K562 (cell line): ENCODE results near the gene ALOXE3. TPM values are rescaled to one million over a fixed set of nuclear protein-coding genes. Genes with fewer than 3 reads are reported as not detected.

ENCODE experiments used
- BHLHE40 ChIP-seq: IDR thresholded peaks from 2 replicates; pipeline ENCODE4 v1.6.1; 2011; ENCODE audit warnings: low read length, improper control_type of control experiment
- BRD9 ChIP-seq: fragments of 450-650 bp; IDR thresholded peaks from 2 replicates; pipeline ENCODE4 v1.6.1; 2018; ENCODE audit warnings: low read depth; ENCODE audit not compliant: partially characterized antibody
- CC2D1A ChIP-seq: fragments of 450-650 bp; IDR thresholded peaks from 2 replicates; pipeline ENCODE4 v1.6.1; 2017; ENCODE audit warnings: mild to moderate bottlenecking
- DMBX1 ChIP-seq: fragments of 250-450 bp; sonication (Bioruptor Pico); IDR thresholded peaks from 2 replicates; pipeline ENCODE4 v1.8.0; 2022; ENCODE audit warnings: inconsistent platforms, mild to moderate bottlenecking, moderate library complexity, borderline replicate concordance
- FOSL1 ChIP-seq: fragments of 200-800 bp; sonication (Bioruptor generic); conservative IDR thresholded peaks from 2 replicates; pipeline ENCODE4 v1.6.1; 2016; ENCODE audit warnings: missing genetic modification characterization, missing compliant biosample characterization
- FOXJ2 ChIP-seq: fragments of 200-800 bp; sonication (Bioruptor generic); IDR thresholded peaks from 2 replicates; pipeline ENCODE4 v1.6.1; 2016; ENCODE audit warnings: missing genetic modification characterization, missing compliant biosample characterization
- JUND ChIP-seq, 2 experiments: IDR thresholded peaks; 2 replicates in 1 of 2; 3 replicates in 1 of 2; pipeline ENCODE4 v1.6.1; 2011; ENCODE audit warnings: borderline replicate concordance in 2 of 2, low read depth in 2 of 2, low read length in 2 of 2, improper control_type of control experiment in 1 of 2, missing biosample characterization in 1 of 2, missing genetic modification characterization in 1 of 2, missing genetic modification reagents in 1 of 2
- KDM5B ChIP-seq: fragments of 200-600 bp; sonication (generic); IDR thresholded peaks from 2 replicates; pipeline ENCODE4 v1.6.1; 2012; ENCODE audit warnings: low read depth, mild to moderate bottlenecking, moderate library complexity, low read length, control low read depth, inconsistent platforms; ENCODE audit not compliant: insufficient replicate concordance
- MCM5 ChIP-seq: fragments of 450-650 bp; IDR thresholded peaks from 2 replicates; pipeline ENCODE4 v1.6.1; 2016; ENCODE audit warnings: low read depth
- MXI1 ChIP-seq: IDR thresholded peaks from 2 replicates; pipeline ENCODE4 v1.6.1; 2011; ENCODE audit warnings: low read depth, mild to moderate bottlenecking, improper control_type of control experiment, low read length
- NRF1 ChIP-seq, 2 experiments: fragments of 450-650 bp; IDR thresholded peaks in 1 of 2; conservative IDR thresholded peaks in 1 of 2; 2 replicates each; pipeline ENCODE4 v1.6.1; 2014; ENCODE audit warnings: mild to moderate bottlenecking in 2 of 2
- PRPF4 ChIP-seq: fragments of 200-400 bp; formaldehyde crosslinking; IDR thresholded peaks from one replicate; pipeline ENCODE4 v1.6.1; 2017; ENCODE audit warnings: low read length, low read depth, mild to moderate bottlenecking; ENCODE audit not compliant: insufficient read depth, poor library complexity, severe bottlenecking
- PTTG1 ChIP-seq: fragments of 450-650 bp; IDR thresholded peaks from 2 replicates; pipeline ENCODE4 v1.6.1; 2016; ENCODE audit warnings: low read depth, mild to moderate bottlenecking, missing genetic modification characterization, missing compliant biosample characterization
- SIX5 ChIP-seq, 2 experiments: IDR thresholded peaks; 2 replicates each; pipeline ENCODE4 v1.6.1; 2011; ENCODE audit warnings: low read length in 2 of 2, borderline replicate concordance in 1 of 2, low read depth in 1 of 2, mild to moderate bottlenecking in 1 of 2, moderate library complexity in 1 of 2; ENCODE audit not compliant: insufficient read depth in 1 of 2
- SRSF7 ChIP-seq: fragments of 200-400 bp; formaldehyde crosslinking; optimal IDR thresholded peaks from 2 replicates; pipeline ENCODE3; 2017; ENCODE audit warnings: mild to moderate bottlenecking, low read depth, low read length
- ZHX1 ChIP-seq: fragments of 150-350 bp; conservative IDR thresholded peaks from 2 replicates; pipeline ENCODE4 v1.6.1; 2014; ENCODE audit warnings: low read length
- ZNF134 ChIP-seq: fragments of 250-450 bp; sonication (Bioruptor Pico); conservative IDR thresholded peaks from 2 replicates; pipeline ENCODE4 v1.4.0; 2020
- ZNF518B ChIP-seq: fragments of 250-450 bp; sonication (Bioruptor Pico); IDR thresholded peaks from 2 replicates; pipeline ENCODE4 v1.5.0; 2021; ENCODE audit warnings: mild to moderate bottlenecking, moderate library complexity
- ZNF75A ChIP-seq: fragments of 450-650 bp; formaldehyde crosslinking; IDR thresholded peaks from 2 replicates; pipeline ENCODE4 v1.4.0; 2020; ENCODE audit warnings: mild to moderate bottlenecking
- ZZZ3 ChIP-seq: fragments of 450-650 bp; IDR thresholded peaks from 2 replicates; pipeline ENCODE4 v1.6.1; 2016; ENCODE audit warnings: antibody characterized with exemption, mild to moderate bottlenecking, moderate library complexity
- polyA plus RNA-seq, 8 experiments: library from polyadenylated mRNA; depleted of rRNA in 4 of 8; stranded (reverse) in 5 of 8; unstranded in 3 of 8; fragments of >200 nt; fragmentation: Nextera tagmentation in 2 of 8; fragmentation: Illumina TruSeq in 1 of 8; extraction: Ambion mirVana in 2 of 8; extraction: Trizol in 1 of 8; gene quantifications; 2 replicates each; pipeline versions ENCODE4 v1.2.1 to v1.2.3, GENCODE V29; 2011 to 2014; ENCODE audit warnings: inconsistent platforms in 1 of 8, missing spikeins in 1 of 8
- total RNA-seq, 7 experiments: library from RNA; depleted of rRNA in 6 of 7; stranded (reverse); fragments of >200 nt in 6 of 7; fragmentation: Illumina TruSeq in 2 of 7; extraction: Trizol in 2 of 7; gene quantifications; 2 replicates each; pipeline versions ENCODE4 v1.2.1 to v1.2.3, GENCODE V29; 2011 to 2021; ENCODE audit warnings: low replicate concordance in 1 of 7
- TF ChIP-seq, protein P1 (sequence below): fragments of 450-650 bp; IDR thresholded peaks from 2 replicates; pipeline ENCODE4 v1.6.1; 2016; ENCODE audit warnings: low read depth, mild to moderate bottlenecking, moderate library complexity

Gene ALOXE3
- total and polyA plus RNA-seq, 9 of the 15 experiments (the other 6 are each of a cell fraction or from before 2014, with no cell fraction given), result 0.04 TPM; not detected in 8

DNA sequence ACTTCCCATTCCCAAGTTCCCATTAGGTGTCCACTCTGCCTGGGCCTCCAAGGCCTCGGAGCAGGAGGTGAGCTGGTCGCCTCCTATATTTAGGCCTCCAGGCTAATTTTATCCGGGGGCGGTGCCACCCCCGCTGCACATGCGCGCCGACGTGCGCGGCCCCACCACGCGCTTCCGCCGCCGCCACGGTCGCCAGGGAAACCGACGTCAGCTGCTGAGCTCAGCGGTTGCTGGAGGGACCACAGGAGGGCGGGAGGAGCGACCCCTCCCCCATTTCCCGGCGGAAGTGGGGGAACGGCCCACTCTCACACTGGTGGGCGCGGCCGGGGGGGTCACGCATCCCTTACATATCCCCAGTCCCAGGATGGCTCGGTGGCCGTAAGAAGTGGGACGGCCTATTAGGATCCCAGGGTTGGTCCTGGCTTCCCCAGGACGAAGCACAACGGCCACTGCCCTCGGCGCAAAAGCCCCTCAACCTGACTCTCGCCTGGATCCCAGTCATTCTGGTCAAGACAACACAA is 32.9 kb upstream of the ALOXE3 start (continued):
- TF ChIP-seq NRF1 (conservative IDR thresholded peaks at IDR 0.05 in 1 of 2, IDR thresholded peaks at IDR 0.05 in 1 of 2), result peak; percentile 96 to 97
- TF ChIP-seq BRD9, result no peak
- no peak for TF ChIP-seq ZNF75A (CRISPR knock-in tag)
- no peak for TF ChIP-seq PTTG1 (tag)
- TF ChIP-seq BHLHE40, result peak; percentile 50; the same call in 1 of the 2 replicates
- no peak for TF ChIP-seq CC2D1A
- no peak for TF ChIP-seq KDM5B
- peak; percentile 87 for TF ChIP-seq MXI1
- no peak for TF ChIP-seq FOXJ2 (tag)
- TF ChIP-seq, protein P1, sequence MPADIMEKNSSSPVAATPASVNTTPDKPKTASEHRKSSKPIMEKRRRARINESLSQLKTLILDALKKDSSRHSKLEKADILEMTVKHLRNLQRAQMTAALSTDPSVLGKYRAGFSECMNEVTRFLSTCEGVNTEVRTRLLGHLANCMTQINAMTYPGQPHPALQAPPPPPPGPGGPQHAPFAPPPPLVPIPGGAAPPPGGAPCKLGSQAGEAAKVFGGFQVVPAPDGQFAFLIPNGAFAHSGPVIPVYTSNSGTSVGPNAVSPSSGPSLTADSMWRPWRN, result no peak
- TF ChIP-seq SRSF7, result no peak
- no peak for TF ChIP-seq DMBX1
- no peak for TF ChIP-seq FOSL1 (tag)
- no peak for TF ChIP-seq SIX5 (IDR thresholded peaks at IDR 0.05; ENCODE audit: borderline replicate concordance in 1 of 2, insufficient read depth in 1 of 2, low read depth in 1 of 2, low read length in 2 of 2)
- TF ChIP-seq ZNF134 (CRISPR knock-in tag), result no peak
- no peak for TF ChIP-seq ZZZ3
- TF ChIP-seq JUND (IDR thresholded peaks at IDR 0.05; ENCODE audit: borderline replicate concordance, low read depth, low read length), result no peak
- TF ChIP-seq JUND (tag; IDR thresholded peaks at IDR 0.05; ENCODE audit: borderline replicate concordance, low read depth, low read length), result no peak
- TF ChIP-seq ZNF518B (CRISPR knock-in tag), result no peak
- TF ChIP-seq ZHX1, result no peak
- no peak for TF ChIP-seq MCM5
- no peak for TF ChIP-seq PRPF4
